ENCODE measurements around the gene MUC5B. TPM values are rescaled to one million over a fixed set of nuclear protein-coding genes. Genes with fewer than 3 reads are reported as not detected.

MUC5B gene
- total and polyA plus RNA-seq, 8 donors = 0.06 to 33.4 (median 0.27) TPM

DNA sequence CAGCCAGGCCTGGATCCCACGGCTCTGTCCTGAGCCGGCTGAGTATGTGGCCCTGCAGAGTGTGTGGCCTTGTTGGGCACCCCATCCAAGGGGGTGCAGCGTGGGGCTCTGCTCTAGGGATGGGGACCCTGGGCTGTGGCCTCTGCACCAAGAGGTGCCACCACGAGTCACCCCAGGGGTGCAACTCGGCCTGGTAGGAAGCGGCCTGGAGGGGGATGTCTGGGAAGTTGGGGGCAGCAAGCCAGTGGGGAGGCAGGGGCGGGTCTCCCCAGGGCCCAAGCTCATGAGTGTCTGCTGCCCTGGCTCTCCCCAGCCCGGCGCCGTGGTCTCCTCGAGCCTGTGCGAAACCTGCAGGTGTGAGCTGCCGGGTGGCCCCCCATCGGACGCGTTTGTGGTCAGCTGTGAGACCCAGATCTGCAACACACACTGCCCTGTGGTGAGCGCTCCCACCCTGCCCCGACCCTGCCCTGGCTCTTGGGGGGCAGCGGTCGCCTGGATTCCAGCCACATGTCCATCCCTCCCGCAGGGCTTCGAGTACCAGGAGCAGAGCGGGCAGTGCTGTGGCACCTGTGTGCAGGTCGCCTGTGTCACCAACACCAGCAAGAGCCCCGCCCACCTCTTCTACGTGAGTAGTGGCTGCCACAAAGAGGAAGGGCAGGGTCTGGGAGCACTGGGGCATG, 24.2 kb upstream of the MUC5B start:
- TF ChIP-seq, protein P1, sequence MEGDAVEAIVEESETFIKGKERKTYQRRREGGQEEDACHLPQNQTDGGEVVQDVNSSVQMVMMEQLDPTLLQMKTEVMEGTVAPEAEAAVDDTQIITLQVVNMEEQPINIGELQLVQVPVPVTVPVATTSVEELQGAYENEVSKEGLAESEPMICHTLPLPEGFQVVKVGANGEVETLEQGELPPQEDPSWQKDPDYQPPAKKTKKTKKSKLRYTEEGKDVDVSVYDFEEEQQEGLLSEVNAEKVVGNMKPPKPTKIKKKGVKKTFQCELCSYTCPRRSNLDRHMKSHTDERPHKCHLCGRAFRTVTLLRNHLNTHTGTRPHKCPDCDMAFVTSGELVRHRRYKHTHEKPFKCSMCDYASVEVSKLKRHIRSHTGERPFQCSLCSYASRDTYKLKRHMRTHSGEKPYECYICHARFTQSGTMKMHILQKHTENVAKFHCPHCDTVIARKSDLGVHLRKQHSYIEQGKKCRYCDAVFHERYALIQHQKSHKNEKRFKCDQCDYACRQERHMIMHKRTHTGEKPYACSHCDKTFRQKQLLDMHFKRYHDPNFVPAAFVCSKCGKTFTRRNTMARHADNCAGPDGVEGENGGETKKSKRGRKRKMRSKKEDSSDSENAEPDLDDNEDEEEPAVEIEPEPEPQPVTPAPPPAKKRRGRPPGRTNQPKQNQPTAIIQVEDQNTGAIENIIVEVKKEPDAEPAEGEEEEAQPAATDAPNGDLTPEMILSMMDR (IDR thresholded peaks at IDR 0.05) = no peak
- ATAC-seq (no peak), DNase-seq (peak in 2 of 4 donors; percentile 14 to 76)
- Histone ChIP-seq H3K27me3 (peaks cover 0 to 82% of the 10 kb centered on the region in 2 donors), H3K4me3 (no peak overlapping the region), H3K27ac (no peak overlapping the region), H3K36me3 (no peaks in the 10 kb centered on the region), H3K4me1 (no peaks in the 10 kb centered on the region), H3K9me3 (no peaks in the 10 kb centered on the region)
- intact Hi-C loops (cut with DNase I) = no loop called here

DNA sequence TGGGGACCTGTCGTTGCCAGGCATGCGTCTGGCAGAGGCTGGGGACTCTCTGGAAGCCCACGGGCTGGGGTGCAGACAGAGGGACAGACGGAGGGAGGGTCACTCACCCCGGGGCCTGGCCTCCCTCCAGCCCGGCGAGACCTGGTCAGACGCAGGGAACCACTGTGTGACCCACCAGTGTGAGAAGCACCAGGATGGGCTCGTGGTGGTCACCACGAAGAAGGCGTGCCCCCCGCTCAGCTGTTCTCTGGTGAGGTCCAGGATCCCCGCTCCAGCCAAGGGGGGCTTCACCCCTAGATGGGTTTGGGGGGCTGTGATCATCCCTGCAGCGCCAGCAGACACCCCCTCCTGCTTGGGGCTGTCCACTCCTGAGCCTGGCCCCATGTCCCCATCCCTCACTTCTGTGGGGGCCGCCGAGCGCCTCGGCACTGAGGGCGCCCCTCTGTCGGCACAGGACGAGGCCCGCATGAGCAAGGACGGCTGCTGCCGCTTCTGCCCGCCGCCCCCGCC, 23.6 kb upstream of the MUC5B start:
- Histone ChIP-seq H3K4me3 (no peak overlapping the region), H3K27me3 (peaks cover 0 to 87% of the 10 kb centered on the region in 2 donors), H3K36me3 (no peaks in the 10 kb centered on the region), H3K27ac (no peak overlapping the region), H3K9me3 (no peaks in the 10 kb centered on the region), H3K4me1 (no peaks in the 10 kb centered on the region)
- DNase-seq = peak in 1 of 4 donors; percentile 70
- no peak for ATAC-seq
- TF ChIP-seq, protein P1 (IDR thresholded peaks at IDR 0.05) = no peak
- intact Hi-C loops (cut with DNase I) = no loop called here

DNA sequence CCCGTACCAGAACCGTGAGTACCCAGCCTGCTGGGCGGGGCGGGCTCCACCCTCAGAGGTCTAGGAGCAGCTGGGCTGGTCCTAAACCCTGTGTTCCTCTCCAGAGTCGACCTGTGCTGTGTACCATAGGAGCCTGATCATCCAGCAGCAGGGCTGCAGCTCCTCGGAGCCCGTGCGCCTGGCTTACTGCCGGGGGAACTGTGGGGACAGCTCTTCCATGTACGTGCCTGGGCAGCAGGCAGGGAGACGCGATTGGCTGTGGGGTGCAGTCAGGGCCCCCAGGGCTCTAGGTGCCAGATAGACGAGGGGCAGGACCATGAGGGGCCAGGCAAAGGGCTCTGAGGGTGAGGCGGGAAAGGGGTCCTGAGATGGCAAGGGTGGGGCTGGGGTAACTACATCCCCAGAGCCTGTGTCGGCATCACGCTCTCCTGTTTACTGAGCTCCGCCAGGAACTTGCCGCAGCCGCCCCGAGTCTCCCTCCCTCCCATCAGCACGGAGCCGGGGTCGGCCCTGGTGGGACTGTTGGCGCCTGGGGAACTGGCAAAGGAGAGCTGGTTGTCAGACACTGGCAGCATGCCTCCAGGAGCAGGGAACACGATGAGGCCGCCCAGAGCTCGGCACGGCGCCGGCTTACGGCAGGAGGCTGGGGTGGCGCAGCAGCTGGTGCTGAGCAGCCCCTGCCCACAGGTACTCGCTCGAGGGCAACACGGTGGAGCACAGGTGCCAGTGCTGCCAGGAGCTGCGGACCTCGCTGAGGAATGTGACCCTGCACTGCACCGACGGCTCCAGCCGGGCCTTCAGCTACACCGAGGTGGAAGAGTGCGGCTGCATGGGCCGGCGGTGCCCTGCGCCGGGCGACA, 22.9 kb upstream of the MUC5B start:
- no peaks in the 10 kb centered on the region for H3K9me3 ChIP-seq
- H3K36me3 ChIP-seq = no peaks in the 10 kb centered on the region
- intact Hi-C loops (cut with DNase I) = loop anchor here in 1 of 2 donors (5.0 kb wide), 1 partner anchor 317 kb away; no protein-coding TSS in a partner anchor
- H3K4me3 ChIP-seq = no peak overlapping the region
- no peak overlapping the region for H3K27ac ChIP-seq
- ATAC-seq = no peak
- H3K27me3 ChIP-seq = peaks cover 0 to 88% of the 10 kb centered on the region in 2 donors
- TF ChIP-seq, protein P1 (IDR thresholded peaks at IDR 0.05) = no peak
- H3K4me1 ChIP-seq = no peaks in the 10 kb centered on the region
- DNase-seq = peak in 1 of 4 donors; percentile 73

DNA sequence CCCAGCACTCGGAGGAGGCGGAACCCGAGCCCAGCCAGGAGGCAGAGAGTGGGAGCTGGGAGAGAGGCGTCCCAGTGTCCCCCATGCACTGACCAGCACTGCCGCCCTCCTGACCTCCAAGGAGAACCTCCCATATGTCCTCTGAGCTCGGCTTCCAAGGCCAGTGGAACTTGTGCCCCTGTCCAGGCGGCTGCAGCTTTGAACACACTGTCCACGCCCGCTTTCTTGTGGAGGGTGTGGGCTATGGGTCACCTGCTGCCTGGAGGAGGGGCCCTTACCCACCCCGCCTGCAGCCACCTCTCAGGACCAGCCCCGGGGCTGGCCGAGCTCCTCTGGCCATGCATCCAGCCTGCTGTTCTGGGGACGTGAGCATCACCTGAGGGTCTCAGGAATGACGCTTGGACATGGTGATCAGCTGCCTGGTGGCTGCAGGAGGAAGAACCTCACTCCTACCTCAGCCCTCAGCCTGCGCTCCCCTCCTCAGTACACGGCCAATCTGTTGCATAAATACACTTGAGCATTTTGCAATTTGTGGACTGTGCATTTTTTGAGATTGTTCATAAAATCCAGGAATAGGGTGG, 22.2 kb upstream of the MUC5B start:
- intact Hi-C loops (cut with DNase I) = loop anchor here in 1 of 2 donors (5.0 kb wide), 1 partner anchor 317 kb away; no protein-coding TSS in a partner anchor

More for the DNA sequence above, 22.2 kb upstream of the MUC5B start:
- Histone ChIP-seq H3K9me3 (no peaks in the 10 kb centered on the region), H3K4me3 (no peak overlapping the region), H3K4me1 (no peaks in the 10 kb centered on the region), H3K27me3 (peaks cover 0 to 85% of the 10 kb centered on the region in 2 donors), H3K27ac (no peak overlapping the region), H3K36me3 (no peaks in the 10 kb centered on the region)
- TF ChIP-seq, protein P1 (IDR thresholded peaks at IDR 0.05) = no peak
- DNase-seq = peak in 1 of 4 donors; percentile 30
- no peak for ATAC-seq
